Skeletal muscle cell (primary cell): Measurements from ENCODE around the gene CSTF2.
A peak's percentile ranks its signal among the peaks of the same experiment; 100 is the strongest.

ENCODE experiments used
- DNase-seq: peaks from one replicate; pipeline ENCODE4 v3.0.0-alpha.2; 2010; ENCODE audit warnings: low read depth
- H3K4me3 ChIP-seq: 2 replicates; pipeline ENCODE4 v1.5.1; 2011; ENCODE audit warnings: low read depth, mild to moderate bottlenecking, control low read depth, low read length, moderate library complexity

Gene CSTF2

DNA sequence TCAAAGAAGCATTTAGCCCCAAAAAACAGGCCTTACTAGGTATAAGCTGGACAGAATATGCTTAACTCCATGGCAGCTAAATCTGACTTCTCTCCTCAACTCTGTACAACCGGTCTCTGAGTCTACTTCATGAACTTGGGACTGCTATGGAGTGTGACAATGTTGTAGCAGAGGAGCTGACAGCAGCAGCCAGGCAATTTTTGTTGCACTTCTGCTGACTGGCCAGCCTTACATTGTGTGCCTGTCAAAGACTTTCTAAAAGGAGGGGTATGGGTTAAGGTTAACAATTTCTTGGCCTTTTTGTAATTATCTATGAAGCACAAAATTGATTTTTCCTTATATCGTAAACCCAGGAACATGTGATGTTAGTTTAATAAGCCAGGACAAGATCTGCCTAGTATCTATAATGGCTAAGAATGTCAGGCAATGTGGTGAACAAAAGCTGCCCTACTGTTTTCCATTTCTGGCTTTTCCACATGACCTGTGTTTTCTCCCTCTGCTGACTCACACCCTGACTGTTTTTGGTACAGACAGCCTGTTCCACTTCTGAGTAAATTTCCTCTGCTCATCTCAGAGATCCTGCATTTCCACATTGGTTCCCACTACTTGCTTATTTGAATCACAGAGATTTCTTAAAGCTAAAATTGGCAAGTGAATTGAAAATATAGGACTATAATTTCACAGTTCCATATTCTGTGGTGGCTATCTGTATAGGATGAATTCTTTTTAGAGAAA, 44.6 kb downstream of the CSTF2 start:
- H3K4me3 ChIP-seq, result no peak overlapping the region
- DNase-seq, result peak; percentile 13

- no peak for DNase-seq
- H3K4me3 ChIP-seq, result no peak overlapping the region
Measured at GRCh38 chrX:100868273-100868672, 48.1 kb downstream of the CSTF2 start.

GRCh38 chrX:100870527-100870926, 50.3 kb downstream of the CSTF2 start:
- H3K4me3 ChIP-seq, result no peak overlapping the region
- no peak for DNase-seq

- no peak overlapping the region for H3K4me3 ChIP-seq
- no peak for DNase-seq
Measured at GRCh38 chrX:100871594-100872560, 51.7 kb downstream of the CSTF2 start.

GRCh38 chrX:100874325-100874724, 54.1 kb downstream of the CSTF2 start, which contains the start of gene NOX1:
TSS of gene NOX1 (minus strand) at chrX:100874359. CDS start at chrX:100874139, 220 bp downstream.
- H3K4me3 ChIP-seq, result no peak within 1 kb of the TSS
- DNase-seq, result no peak

DNA sequence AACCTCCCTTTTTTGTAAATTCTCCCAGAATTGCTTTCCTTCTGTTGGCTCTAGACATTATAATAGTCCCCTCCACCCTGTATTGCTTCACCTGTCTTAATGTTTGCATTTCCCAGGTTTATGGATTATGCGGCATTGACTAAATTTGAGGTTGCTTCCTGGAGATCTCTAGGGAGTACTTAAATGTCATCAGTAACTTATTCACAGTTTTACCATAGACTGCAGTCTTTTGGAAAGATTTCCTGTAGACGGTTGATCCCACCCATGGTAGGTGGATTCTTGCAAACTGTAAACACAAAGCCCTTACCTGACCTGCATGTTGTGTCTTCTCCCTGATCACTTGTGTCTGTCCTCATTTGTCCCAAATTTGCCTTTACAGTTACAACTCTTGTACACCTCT, 60.2 kb downstream of the CSTF2 start:
- no peak overlapping the region for H3K4me3 ChIP-seq
- DNase-seq, result no peak

- H3K4me3 ChIP-seq, result no peak overlapping the region
- no peak for DNase-seq
Measured at GRCh38 chrX:100883654-100884053, 63.5 kb downstream of the CSTF2 start.
